Left hindlimb (tissue), 1 donor: ENCODE data around the gene MED9.
"Not testable (repeated sequence)": the region's sequence is repeated elsewhere in the genome, so short reads cannot be mapped to it uniquely, and the experiment has no call there.

Source experiments
- DNase-seq: peaks from one replicate; pipeline ENCODE4 v3.0.0-alpha.2; 2018

Gene MED9

GRCh38 chr17:17455173-17455572, 21.6 kb upstream of the MED9 start:
- no peak for DNase-seq

- DNase-seq, result no peak
These were observed 20.5 kb upstream of the MED9 start for GRCh38 chr17:17456251-17456650.

- DNase-seq, result no peak
These were observed 19.1 kb upstream of the MED9 start for GRCh38 chr17:17457680-17458079.

- no peak for DNase-seq
These were observed 16.8 kb upstream of the MED9 start for GRCh38 chr17:17460038-17460437.

GRCh38 chr17:17462048-17462824, 14.6 kb upstream of the MED9 start:
- no peak for DNase-seq

GRCh38 chr17:17463821-17464220, 13.0 kb upstream of the MED9 start:
- no peak for DNase-seq

- not testable (repeated sequence) for DNase-seq
These were observed 10.9 kb upstream of the MED9 start for GRCh38 chr17:17465878-17466277.

GRCh38 chr17:17466511-17466910, 10.3 kb upstream of the MED9 start:
- no peak for DNase-seq

GRCh38 chr17:17467016-17467415, 9.8 kb upstream of the MED9 start:
- no peak for DNase-seq

GRCh38 chr17:17467720-17468119, 9.1 kb upstream of the MED9 start:
- DNase-seq, result no peak

GRCh38 chr17:17468217-17469010, 8.4 kb upstream of the MED9 start:
- DNase-seq, result no peak

- no peak for DNase-seq
These were observed 7.4 kb upstream of the MED9 start for GRCh38 chr17:17469358-17469757.

GRCh38 chr17:17469996-17470395, 6.8 kb upstream of the MED9 start:
- no peak for DNase-seq

GRCh38 chr17:17472333-17472920, 4.4 kb upstream of the MED9 start:
- DNase-seq, result no peak

- DNase-seq, result no peak
These were observed 2.5 kb upstream of the MED9 start for GRCh38 chr17:17474341-17474740.

GRCh38 chr17:17479209-17479608, 2.4 kb downstream of the MED9 start:
- no peak for DNase-seq

- DNase-seq, result no peak
These were observed 3.9 kb downstream of the MED9 start for GRCh38 chr17:17480593-17481148.

GRCh38 chr17:17481860-17482259, 5.1 kb downstream of the MED9 start:
- no peak for DNase-seq

GRCh38 chr17:17484451-17484899, 7.7 kb downstream of the MED9 start:
- DNase-seq, result no peak

GRCh38 chr17:17485420-17485819, 8.6 kb downstream of the MED9 start:
- no peak for DNase-seq

- DNase-seq, result not testable (repeated sequence)
These were observed 9.6 kb downstream of the MED9 start for GRCh38 chr17:17486416-17486815.

GRCh38 chr17:17487998-17488397, 11.2 kb downstream of the MED9 start:
- DNase-seq, result no peak

GRCh38 chr17:17491031-17491471, 14.3 kb downstream of the MED9 start:
- DNase-seq, result no peak
